Retina (tissue), 1 donor: Measurements from ENCODE around the gene NAV3.
A peak's percentile ranks its signal among the peaks of the same experiment; 100 is the strongest.

Source experiments
- DNase-seq: peaks from one replicate; pipeline ENCODE4 v3.0.0-alpha.2; 2016

Gene NAV3

DNA sequence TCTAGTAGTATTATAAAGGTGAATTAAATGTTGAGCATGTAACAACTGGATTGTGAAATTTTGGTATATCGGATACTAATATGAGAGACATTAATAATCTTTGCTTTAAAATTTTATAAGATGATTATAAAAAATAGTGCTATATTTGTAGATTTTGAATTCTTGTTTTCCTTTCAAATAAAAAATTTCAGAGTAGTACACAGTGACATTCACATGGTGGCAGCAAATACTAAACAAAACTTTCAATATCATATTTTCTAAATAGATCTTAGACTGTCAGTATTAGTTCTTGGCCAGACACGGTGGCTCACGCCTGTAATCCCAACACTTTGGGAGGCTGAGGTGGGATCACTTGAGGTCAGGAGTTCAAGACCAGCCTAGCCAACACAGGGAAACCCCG, 166.0 kb downstream of the NAV3 start:
- DNase-seq: no peak

DNA sequence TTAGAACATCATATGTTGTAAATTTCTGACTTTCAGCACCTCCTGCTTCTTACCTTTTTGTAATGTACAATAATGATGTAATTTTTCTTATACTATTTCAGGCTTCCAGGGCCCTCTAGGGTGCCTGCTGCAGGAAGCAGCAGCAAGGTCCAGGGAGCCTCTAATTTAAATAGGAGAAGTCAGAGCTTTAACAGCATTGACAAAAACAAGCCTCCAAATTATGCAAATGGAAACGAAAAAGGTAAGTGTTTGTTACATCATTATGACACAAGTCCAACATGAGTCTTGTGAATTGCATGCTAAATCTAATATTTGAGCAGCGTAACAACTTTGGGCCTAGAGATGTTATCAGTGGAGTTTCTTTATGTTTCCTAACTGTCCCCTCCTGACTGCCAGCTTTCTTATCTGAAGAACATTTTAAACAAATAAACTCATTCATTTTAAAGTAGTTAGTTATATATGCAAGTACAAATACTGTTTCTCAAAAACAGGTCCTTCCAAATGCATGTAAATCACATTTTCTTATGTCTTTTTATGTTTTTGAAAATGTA, 167.6 kb downstream of the NAV3 start:
- DNase-seq: no peak

DNA sequence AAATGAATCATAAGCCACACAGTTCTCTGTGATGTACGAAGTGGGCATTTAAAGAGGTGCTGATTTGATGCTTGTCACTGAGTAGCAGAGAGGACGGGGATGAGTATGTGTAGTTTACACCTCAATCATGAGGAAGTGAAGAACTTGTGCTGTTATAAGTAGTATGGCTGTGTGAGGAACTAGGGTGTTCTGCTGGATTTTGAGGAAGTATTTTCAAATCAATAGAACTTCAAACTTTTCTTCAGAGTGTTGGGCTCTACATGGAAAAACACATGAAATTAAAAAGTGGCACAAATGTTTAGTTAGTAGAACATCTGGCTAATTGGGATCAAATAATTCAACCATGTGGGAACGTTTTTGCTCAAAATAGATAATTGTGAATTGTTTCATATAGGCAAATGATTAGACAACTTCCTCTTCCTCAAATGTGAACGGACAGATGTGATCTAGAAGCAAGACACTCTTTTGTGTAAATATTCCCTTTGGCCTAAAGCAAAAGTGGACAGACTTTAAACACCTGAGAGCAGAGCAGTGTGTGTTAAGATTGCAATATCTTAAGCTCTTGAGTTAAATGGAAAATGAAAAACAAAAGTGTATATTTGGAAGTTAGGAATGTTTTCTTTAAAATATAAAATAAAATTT, 168.5 kb downstream of the NAV3 start:
- no peak for DNase-seq

DNA sequence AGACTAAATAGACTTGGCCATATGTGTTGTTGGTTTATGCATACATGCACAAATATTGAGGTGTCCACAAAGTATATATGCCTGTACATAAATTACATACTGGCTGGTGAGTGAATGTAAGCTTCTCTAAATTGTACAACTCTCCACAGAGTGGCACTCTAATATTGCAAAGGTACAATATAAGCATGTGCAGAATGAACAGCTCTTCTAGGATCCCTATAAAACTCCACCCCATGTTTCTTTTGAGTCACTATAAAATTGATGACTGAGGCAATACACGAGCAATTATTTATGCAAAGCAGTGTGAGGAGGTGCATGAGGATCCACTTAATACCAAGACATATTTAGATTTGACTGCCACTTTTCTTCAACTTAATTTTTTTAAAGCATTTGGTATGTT, 172.2 kb downstream of the NAV3 start:
- DNase-seq: no peak

DNA sequence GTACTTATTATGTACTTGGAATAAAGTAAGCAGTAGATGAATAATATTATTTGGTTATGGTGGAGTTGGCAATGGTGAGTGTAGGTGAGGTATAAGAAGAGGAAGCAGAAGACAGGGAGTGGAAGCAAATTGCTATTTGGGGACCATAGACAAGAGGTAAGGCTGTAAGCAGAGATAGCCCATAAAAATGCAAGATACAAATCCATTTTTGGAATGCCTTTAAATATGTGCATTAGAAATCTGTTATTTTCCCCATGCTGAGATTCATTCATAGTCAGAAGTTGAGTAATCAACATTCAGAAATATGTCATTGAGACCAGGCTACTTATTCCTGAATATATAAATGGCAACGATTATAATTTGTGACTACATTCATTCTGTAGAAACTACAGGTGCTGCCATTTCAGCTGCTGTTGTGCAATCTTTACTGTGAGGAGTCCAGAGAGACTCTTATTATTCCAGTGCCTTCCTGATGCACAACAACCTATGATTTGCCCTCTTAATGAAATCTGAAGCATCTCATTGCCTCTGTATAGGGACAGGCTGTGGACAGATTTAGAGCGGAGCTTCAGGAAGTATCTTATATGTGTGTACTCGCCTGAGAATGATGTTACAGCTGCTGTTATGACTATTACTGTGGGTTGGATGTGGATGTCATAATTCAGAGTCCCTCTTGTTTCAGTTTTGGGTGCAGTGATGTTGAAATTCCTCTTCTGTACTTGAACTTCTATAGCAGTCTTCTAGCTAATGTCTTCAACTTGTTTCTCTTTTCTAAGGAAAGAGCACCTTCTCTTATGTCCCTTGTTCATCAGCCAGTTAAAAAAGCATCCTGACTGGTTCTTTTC, 173.8 kb downstream of the NAV3 start:
- DNase-seq: no peak

DNA sequence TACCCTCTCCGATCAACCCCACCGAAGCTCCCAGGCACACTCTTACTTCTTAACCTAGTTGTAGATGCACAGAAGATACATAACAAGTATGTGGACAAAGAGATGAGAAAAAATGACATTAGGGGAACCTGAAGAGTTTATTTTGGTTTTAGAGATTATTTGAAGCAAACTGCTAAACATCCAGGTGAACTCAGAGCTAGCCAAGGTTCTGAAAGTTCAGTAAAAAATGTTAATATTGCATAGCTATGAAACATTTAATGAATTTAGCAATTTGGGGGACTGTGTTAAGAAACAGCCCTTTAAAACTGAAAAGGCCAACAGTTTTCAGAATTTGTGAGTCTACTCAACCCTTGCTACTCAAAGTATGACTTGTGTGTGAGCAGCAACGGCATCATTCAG, 174.4 kb downstream of the NAV3 start:
- DNase-seq: no peak

DNA sequence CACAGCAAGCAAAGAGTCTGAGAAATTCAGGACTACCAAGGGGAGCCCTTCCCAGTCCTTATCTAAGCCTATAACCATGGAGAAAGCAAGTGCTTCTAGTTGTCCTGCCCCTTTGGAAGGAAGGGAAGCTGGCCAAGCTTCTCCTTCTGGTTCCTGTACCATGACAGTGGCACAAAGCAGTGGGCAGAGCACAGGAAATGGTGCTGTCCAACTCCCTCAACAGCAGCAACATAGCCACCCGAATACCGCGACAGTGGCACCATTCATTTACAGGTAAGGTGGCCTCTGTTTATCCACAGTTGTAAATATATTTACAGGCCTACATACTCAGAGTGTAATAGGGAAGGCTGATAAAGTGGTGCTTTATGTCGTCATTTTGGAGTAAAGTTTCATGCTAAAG, 176.5 kb downstream of the NAV3 start:
- no peak for DNase-seq

DNA sequence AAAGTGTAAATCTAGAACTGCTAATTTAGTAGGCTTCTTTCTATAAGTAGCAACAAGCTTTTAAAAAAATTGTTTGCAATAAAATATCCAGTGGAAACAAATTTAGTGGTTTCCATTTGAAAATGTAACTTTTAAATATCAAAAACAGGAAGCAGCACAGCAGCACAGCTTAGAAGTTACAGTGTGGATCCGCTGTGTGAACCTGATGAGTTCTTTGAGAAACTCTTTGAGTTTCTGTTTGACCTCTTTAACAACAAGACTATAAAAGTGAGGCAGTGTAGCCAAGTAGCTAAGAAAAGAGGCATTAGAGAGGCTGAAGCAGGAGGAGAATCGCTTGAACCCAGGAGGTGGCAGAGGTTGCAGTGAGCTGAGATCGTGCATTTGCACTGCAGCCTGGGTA, 178.3 kb downstream of the NAV3 start:
- DNase-seq: no peak

DNA sequence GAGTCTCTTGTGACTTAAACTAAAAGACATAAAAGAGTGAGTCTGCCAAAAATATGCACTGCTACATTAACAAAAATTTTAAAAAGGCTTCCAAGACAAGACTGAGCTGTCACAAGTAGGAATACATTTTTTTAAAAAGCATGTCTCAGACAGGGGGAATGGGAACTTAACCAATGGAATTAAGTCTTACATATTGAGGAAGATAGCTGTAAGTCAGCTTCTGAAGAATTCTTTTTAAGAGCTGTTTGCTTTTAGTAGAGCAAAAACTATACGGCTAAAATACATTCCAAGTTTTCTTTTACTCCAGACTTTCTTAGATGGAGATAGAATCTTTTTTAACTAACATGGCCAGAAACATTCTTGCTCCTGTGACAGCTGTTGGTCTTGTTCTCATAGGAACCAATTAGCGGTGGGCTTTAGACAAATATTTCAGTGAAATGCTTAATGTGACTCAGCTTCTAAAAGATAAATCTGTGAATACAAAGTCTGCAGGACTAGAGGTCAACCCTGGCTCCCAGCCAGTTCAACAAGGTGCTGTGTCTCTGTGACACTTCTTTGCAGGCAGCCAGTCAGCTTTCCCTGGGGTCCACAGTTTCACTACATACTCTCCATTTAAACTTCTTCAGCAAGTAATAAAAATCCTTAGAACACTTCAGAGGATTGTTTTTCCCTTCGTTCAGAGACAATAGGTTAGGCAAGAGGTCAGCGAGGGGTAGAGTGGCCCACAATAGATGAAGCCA, 187.6 kb downstream of the NAV3 start:
- DNase-seq: peak; percentile 34

DNA sequence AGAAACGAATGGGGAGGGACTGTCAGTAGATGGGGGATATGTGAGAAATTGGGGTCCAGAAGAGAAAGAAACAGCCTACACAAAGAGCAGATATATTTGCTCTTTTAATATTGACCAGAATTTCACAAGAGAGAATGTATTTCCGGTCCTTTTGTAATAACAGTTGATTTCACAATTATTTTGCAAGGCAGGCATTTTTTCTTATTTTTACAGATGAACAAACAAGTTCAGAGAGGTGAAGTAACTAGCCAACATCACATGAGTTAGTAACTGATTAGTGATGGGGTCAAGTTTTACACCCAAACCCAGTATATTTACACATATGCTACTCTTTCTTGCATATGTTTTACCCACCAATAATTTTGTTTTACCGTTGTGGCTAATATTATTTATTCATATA, 188.2 kb downstream of the NAV3 start:
- DNase-seq: no peak

DNA sequence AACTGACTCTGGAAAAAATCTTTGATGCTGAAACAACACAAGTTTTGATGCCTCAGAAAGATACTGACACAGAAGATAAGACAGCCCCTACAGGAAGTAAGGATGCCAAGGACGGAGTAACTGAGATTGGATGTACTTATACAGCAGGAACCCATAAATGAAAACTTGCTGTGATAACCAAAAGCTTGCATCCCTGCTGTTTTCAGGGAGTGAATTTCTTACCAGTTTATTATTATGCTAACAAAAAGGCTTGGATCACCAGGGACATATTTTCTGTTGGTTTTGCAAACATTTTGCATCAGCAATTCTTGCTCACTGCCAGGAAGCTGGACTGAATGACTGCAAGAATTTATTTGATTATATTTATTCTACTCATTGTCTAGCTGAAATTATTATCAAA, 197.7 kb downstream of the NAV3 start:
- DNase-seq: no peak

DNA sequence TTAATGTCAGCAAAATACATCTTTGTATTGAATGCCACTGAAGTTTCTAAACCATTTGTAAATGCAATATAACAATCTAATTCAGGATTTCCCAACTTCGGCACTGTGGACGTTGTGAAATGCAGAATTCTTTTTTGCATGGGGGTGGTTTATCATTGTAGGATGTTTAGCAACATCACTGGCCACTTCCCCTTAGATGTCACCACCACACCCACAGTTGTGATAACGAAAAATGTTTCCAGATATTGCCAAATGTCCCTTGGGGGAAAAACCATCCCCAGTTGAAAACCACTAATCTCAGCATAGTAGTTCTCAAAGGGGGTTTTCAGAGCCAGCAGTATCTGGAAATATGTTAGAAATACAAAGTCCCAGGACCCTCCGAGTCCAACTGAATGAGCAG, 203.3 kb downstream of the NAV3 start:
- DNase-seq: no peak

DNA sequence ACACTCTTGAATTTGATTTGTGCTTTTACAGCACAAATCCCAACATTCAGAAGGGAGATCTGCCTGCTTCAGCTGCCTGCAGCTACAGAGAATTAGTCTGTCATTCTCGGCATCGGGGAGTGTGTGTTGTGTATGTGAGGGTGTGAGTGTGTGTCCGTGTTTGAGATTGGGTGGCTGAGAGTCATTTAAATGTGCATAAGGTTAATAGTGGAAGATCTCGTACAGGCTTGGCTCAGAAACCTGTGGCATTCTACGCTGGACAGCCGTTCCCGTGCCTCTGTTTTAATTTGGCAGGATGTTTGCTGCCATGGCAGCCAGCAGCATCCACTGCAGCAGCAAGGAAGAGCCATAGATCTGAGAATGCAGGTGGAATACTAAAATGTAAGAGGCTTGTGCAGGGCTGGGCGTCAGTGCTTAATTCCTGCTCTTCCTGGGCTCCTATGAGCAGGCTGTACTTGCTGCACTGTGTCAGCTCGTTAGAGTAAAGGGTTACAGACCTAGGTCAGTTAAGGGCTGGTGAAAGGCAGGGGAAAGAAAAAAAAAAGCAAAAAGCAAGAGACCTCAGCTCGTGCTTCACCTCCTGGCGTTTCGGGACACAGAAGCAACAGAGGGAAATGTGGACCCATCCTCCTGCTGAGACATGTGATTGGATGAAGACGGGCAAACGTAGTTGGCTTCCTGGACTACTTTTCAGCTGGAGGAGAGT, 205.4 kb downstream of the NAV3 start:
- peak; percentile 49 for DNase-seq

DNA sequence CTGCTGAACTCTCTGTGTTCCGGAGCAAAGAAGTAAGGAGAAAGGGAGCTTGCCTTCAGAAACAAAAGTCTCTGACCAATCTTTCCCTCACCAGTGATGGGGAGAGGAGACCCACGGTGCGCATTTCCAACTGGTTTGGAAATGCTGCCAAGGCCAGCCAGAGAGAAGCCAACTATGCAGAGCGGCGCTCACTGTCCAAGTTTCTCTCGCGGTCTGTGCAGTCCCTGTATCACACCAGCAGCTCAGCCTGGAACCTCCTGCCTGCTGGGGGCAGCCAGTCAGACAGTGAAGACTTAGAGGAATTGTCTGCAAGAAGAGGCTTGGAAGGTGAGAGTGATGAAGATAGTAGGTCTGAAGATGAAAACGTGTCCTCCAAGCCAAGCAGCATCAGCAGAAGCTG, 206.2 kb downstream of the NAV3 start:
- DNase-seq: peak; percentile 4

DNA sequence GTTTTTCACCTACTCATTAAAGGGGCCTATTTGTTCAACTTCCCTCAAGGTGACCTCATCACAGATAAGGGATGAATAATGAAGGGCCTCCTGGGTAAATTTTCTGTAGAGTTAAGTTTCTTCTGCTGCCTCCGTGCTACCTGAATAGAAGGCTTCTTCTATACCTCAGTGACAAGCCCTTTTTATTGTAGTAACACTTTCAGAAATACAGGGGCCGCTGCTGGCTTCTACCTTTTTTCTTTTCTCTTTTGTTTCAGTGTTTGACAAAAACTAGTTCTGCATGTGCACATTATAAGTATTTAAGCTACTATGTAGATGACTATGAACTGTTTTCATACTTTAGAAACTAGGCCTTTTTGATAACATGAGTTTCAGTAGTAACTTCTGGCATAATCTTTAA, 207.0 kb downstream of the NAV3 start:
- DNase-seq: no peak

DNA sequence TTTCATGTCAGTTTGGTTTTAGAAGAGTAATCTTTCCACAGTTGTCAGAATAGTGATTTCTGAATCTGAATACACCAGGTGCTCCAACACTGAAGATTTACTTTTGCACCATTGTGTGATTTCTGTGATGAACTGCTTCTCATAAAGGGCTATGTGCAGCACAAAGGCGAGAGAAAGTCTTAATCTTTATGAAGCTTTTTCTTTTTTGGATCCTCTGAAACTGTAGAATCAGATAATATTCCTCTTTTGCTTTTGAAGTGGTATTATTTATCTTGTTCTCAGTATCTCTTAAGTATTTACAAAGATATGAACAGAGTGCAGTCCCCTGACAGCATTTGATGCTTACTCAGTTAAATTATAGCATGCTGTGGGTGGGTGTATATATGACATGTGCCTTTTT, 207.8 kb downstream of the NAV3 start:
- DNase-seq: no peak

DNA sequence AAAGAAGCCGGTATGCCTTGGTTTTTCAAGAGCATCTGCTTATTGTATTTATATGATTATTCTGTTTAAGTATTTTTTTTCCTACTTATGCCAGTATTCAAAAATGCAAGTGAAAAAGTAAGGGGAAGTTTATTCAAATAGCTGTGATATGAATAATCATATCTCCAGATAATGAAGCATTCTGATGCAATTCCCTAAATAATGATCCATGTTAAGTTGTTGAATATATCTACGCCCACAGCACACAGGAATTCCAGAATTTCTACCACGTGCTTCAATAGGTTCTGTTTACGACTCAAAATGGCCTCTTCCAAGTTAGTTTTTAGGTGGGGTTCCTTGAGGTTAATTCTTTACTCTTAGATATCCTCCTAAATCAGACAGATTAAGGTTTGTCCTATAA, 208.3 kb downstream of the NAV3 start:
- DNase-seq: no peak

DNA sequence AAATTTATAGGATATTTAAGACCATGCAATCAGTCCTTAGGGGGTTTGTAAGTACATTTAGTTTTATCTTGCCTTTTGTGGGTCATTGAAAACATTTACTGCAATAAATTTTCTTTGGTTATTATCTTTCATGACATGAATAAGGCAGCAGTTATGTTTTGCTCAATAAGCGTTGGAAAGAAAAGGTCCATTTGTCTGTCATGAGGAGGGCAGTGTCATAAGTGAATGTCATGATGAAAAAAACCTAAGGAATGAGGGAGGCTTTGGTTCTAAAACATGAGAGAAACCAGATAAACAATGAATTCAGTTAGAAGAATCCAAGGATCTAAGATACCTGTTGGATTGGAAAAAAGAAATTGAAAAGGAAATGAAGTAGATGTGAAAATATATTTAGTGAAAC, 209.4 kb downstream of the NAV3 start:
- no peak for DNase-seq

DNA sequence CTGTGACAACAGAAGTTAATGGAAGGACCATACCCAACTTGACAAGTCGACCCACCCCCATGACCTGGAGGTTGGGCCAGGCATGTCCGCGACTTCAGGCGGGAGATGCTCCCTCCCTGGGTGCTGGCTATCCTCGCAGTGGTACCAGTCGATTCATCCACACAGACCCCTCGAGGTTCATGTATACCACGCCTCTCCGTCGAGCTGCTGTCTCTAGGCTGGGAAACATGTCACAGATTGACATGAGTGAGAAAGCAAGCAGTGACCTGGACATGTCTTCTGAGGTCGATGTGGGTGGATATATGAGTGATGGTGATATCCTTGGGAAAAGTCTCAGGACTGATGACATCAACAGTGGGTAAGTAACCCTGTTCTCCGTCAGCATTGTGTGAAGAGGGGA, 220.1 kb downstream of the NAV3 start:
- DNase-seq: no peak

DNA sequence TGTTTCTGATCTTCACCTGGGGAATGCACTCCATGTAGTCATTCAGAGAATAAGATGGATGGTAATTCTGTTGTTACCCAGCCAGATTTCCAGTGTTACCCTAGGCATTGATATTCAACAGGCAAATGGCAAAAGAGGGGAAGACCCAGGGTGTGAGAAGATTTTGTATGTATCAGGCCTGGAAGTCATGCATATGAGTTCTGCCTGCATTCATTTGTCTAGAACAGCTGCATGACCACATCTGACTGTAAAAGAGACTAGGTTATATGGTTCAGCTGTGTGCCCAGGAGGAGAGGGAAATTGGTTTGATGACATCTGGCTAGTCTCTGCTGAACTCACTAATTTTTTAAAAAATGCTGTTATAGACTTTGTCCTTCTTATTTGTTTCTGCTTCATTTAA, 224.9 kb downstream of the NAV3 start:
- DNase-seq: no peak

DNA sequence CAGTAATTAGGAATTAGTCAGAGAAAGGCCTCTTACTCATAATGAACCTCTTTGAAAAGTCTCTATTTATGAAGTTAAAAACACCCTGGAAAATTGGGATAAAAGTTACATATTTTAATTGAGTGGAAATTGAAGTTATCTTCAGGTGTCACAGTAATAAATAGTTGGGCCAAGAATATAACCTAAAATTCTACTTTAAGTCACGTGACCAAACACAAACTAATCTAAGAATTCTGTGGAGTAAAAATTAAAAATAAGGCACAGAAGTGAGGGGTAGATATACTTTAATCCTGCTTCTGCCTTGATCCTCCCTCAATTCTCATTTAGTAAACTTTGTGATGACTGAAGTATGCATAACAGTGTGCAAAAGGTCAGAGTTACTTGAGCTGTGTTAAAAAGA, 226.4 kb downstream of the NAV3 start:
- no peak for DNase-seq

DNA sequence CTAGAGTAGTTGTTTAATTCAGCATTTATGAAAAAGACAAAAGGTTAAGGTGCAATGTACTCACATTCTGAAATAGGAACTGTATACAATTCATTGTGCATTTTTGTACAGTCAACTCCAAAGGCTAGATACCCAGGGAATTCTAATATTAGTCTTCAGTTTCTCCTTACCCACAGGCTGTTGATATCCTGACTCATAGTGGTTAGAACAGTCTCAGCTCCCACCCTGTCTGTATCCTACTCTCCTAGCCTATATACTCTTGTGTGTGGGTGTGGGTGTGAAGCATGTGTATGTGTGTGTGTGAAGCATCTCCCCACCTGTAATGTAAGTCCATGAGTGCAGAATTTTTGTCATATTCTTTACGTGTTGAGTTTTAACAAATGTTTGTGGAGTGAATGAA, 229.5 kb downstream of the NAV3 start:
- no peak for DNase-seq

DNA sequence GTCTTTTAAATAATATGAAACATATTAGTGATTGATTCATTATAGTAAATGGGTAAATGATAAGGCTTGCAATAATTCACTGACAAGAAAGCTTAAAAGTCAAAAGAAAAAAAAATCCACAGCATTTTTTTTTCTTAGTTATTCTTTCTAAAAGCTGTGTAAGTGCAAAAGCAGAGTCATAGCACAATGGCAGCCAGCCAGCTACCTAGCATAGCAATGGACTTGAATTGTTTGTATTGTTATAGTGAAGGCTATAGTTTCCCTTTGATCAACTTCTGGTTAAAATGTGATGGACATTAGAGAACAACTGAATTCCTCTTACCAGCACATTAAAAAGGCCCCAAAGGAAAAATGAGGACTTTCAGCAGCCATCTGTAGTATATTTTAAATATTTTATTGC, 232.1 kb downstream of the NAV3 start:
- no peak for DNase-seq
